Coronary artery (tissue), 2 donors: ENCODE results near the gene RAPGEF2.

Experiments used
- DNase-seq: peaks from one replicate; pipeline ENCODE4 v3.0.0-alpha.2; 2017; ENCODE audit warnings: low spot score
- H3K27ac ChIP-seq, 2 donors: fragments of 200-600 bp; sonication (generic); one replicate each; pipeline ENCODE4 v1.5.1; 2016 to 2019
- H3K4me3 ChIP-seq: fragments of 200-600 bp; sonication (generic); 2 replicates; pipeline ENCODE4 v1.5.1; 2016; ENCODE audit warnings: mild to moderate bottlenecking, moderate library complexity
- TF ChIP-seq, protein P1 (sequence below): fragments of 200-600 bp; sonication (generic); IDR thresholded peaks from one replicate; pipeline ENCODE4 v1.5.1; 2019; ENCODE audit warnings: antibody characterized with exemption

The RAPGEF2 gene

GRCh38 chr4:159126716-159127115 is 23.8 kb downstream of the RAPGEF2 start:
- H3K27ac ChIP-seq: no peak overlapping the region
- DNase-seq: no peak
- TF ChIP-seq, protein P1, sequence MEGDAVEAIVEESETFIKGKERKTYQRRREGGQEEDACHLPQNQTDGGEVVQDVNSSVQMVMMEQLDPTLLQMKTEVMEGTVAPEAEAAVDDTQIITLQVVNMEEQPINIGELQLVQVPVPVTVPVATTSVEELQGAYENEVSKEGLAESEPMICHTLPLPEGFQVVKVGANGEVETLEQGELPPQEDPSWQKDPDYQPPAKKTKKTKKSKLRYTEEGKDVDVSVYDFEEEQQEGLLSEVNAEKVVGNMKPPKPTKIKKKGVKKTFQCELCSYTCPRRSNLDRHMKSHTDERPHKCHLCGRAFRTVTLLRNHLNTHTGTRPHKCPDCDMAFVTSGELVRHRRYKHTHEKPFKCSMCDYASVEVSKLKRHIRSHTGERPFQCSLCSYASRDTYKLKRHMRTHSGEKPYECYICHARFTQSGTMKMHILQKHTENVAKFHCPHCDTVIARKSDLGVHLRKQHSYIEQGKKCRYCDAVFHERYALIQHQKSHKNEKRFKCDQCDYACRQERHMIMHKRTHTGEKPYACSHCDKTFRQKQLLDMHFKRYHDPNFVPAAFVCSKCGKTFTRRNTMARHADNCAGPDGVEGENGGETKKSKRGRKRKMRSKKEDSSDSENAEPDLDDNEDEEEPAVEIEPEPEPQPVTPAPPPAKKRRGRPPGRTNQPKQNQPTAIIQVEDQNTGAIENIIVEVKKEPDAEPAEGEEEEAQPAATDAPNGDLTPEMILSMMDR: no peak

DNA sequence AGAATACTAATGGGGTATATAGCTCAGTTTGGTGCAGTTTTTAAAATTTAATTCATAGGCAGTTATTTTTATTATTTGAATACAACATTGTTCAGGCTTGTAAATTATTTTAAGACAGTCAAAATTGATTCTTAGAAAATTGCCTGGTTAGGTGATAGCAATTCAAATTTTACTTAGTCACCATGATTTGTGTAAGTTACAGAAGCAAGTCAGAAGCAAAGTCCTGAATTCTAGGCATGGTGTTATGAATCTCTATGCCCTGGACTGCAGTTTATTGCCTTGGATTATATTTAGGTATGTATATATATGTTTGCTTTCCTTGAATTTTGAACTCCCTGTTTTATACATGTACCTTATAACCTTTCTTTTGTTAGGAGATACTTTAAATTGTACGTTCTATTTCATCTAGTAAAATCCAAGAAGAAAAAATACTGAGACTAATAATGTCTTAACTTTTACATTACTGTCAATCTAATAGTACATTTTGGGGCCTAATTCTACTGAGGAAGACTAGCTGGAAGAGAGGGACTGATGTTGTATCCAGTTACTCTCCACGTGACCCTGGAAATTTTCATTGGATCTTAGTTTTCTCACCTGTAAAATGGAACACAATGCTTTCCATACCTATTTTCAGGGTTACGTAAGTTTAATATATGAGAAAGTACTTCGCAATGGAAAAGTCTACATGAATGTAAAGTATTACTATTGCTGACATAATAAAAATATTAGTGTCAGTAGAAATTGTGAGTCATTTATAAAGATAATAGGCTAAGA is 25.1 kb downstream of the RAPGEF2 start:
- no peak overlapping the region for H3K27ac ChIP-seq
- no peak for DNase-seq
- no peak overlapping the region for H3K4me3 ChIP-seq
- TF ChIP-seq, protein P1: no peak

More at GRCh38 chr4:159126716-159127115, 23.8 kb downstream of the RAPGEF2 start:
- H3K4me3 ChIP-seq: no peak overlapping the region

GRCh38 chr4:159129814-159130550 is 27.1 kb downstream of the RAPGEF2 start:
- Histone ChIP-seq H3K4me3 (no peak overlapping the region), H3K27ac (no peak overlapping the region)
- no peak for DNase-seq
- TF ChIP-seq, protein P1: no peak

DNA sequence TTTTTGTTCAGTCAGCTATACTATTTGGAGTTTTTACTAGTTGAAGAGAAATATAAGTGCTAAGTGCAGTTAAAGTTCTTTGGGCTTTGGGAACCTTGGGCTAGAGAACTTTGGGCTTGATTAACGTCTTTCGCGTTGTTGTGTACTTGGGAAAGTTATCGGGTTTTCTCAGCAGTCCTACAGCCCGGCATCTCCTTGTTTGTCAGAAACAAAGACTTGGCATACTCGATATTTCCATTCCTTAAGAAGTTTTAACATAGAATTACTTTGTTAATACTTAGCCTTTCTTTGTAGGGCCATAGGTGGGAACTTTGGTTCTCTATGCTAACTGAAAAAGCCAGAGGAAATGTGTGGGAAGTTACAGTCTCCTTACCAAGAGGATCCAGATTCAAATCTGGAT is 28.7 kb downstream of the RAPGEF2 start:
- Histone ChIP-seq H3K4me3 (no peak overlapping the region), H3K27ac (no peak overlapping the region)
- DNase-seq: no peak
- TF ChIP-seq, protein P1: no peak

- H3K27ac ChIP-seq: no peak overlapping the region
- no peak for DNase-seq
- H3K4me3 ChIP-seq: no peak overlapping the region
- TF ChIP-seq, protein P1: no peak
Measured at GRCh38 chr4:159134429-159134828, 31.6 kb downstream of the RAPGEF2 start.

GRCh38 chr4:159137176-159137575 is 34.3 kb downstream of the RAPGEF2 start:
- DNase-seq: no peak
- Histone ChIP-seq H3K4me3 (no peak overlapping the region), H3K27ac (no peak overlapping the region)
- TF ChIP-seq, protein P1: no peak
